ENCODE measurements around the gene TMEM132A. TPM values are rescaled to one million over a fixed set of nuclear protein-coding genes. Genes with fewer than 3 reads are reported as not detected.
A peak's percentile ranks its signal among the peaks of the same experiment; 100 is the strongest.
"Not testable (repeated sequence)": the region's sequence is repeated elsewhere in the genome, so short reads cannot be mapped to it uniquely, and the experiment has no call there.

TMEM132A gene
- total RNA-seq, 1 donor from 2014 or later: 287 TPM

DNA sequence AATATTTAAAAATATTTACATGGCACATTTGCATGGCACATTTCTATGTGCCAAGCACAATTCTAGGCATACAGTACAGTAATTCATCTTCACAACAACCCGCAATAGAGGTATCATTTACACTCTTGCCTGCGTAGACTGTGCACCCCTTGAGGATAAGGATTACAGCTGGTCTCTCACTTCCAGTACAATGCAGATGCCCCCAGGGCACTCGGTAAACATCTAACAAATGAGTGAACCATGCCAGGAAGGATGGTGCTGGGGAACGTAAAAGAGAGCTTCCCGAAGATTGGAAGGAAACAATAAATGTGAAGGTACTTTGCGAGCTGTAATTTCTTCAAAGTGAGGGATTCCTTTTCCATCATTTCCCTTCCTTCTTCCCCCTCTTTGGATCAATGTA, 19.2 kb upstream of the TMEM132A start:
- no peak for DNase-seq (ENCODE audit: low read depth)
- TF ChIP-seq, protein P1, sequence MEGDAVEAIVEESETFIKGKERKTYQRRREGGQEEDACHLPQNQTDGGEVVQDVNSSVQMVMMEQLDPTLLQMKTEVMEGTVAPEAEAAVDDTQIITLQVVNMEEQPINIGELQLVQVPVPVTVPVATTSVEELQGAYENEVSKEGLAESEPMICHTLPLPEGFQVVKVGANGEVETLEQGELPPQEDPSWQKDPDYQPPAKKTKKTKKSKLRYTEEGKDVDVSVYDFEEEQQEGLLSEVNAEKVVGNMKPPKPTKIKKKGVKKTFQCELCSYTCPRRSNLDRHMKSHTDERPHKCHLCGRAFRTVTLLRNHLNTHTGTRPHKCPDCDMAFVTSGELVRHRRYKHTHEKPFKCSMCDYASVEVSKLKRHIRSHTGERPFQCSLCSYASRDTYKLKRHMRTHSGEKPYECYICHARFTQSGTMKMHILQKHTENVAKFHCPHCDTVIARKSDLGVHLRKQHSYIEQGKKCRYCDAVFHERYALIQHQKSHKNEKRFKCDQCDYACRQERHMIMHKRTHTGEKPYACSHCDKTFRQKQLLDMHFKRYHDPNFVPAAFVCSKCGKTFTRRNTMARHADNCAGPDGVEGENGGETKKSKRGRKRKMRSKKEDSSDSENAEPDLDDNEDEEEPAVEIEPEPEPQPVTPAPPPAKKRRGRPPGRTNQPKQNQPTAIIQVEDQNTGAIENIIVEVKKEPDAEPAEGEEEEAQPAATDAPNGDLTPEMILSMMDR (conservative IDR thresholded peaks at IDR 0.05; ENCODE audit: low read depth, low read length): no peak
- peak overlapping the region; percentile 66 for H3K4me3 ChIP-seq (ENCODE audit: low read depth, low read length)

DNA sequence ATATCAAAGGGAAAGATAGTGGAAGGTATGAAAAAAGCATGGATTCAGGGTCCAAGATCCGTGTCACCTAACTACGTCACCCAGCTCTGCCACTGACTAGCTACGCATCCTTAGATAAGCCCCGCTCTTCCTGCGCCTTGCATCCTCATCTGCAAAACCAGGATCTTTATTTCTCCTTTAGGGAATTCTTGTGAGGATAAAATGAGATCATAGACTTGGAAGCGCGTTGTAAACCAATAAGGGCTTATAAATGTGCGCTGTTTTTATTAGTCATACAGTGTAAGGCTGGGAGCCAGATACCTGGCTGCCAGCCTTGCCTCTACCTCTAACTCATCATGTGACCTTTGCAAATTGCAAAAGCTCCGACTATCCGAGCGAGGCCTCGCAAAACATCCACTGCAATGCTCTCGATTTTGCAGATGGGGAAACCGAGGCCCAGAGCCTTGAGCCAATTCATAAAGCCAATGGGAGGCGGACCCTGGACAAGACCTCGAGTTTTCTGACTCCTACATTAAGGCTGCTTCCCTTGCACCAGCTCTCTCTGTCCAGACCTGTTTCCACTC, 18.6 kb upstream of the TMEM132A start:
- TF ChIP-seq, protein P1 (conservative IDR thresholded peaks at IDR 0.05; ENCODE audit: low read depth, low read length): no peak
- DNase-seq (ENCODE audit: low read depth): no peak
- peak overlapping the region; percentile 66 for H3K4me3 ChIP-seq (ENCODE audit: low read depth, low read length)

DNA sequence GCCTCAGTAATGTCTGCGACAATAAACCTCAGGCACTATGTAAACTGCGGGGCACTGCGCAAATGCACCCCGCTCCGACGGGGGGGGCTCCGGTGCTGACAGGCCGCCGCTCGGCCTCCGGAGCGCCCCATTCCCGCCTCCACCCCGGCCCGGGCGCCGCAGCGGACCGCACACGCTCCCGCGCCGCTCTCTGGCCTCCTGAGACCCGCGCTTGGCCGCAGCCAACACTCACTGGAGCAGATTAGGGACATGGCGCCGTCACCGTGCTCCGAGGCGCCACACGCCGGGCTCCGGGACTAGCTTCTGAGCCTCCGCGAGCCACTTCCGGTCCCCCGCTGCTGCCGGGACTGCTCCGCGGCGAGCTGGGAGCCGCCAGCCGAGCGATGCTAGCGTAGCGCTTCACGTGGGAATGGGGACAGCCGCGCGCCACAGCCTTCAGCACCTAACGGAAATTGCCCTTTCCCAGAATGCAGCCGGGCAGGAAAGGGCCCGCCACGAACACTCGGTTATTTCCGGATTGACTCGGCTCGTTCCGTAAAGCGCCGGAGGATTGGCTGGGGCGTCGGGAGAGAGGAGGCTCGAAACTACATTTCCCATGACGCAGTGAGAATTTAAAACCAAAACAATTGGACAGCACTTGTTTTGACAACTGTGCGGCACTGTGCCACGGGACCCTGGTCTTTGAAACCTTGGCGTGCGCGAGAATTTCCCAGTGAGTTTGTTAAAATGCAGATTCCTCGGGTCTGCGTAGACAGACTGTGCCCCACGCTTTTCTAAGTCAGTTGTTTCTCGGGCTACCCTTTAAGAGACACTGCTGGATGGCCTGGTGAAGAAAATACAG, 17.9 kb upstream of the TMEM132A start, which contains the start of gene PRPF19:
Gene PRPF19, minus strand, starts transcription at position 454 of the 841 bp plus-strand sequence. Its CDS starts 203 bp downstream, at position 251.
- peak within 1 kb of the TSS; percentile 66 for H3K4me3 ChIP-seq (ENCODE audit: low read depth, low read length)
- peak; percentile 85 for DNase-seq (ENCODE audit: low read depth)

DNA sequence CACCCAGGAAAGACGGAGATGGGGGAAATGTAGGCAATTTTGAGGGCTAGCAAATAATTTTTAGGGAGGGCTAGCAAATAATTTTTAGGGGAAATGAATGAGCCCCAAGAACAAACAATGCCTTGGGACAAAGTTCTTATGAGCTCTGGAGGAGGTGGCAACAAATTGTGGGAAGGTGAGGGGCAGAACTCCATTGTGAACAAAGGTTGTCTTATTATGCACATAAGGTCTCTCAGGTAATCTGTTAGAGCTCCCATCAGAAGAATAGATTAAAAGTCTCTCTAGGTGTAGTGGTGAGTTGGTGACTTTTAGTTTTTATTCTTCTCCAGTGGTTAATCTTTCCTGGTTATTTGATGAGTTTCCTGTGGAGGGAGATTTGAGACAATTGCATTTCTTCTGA, 15.5 kb upstream of the TMEM132A start:
- no peak for DNase-seq (ENCODE audit: low read depth)
- H3K4me3 ChIP-seq (ENCODE audit: low read depth, low read length): no peak overlapping the region
- TF ChIP-seq, protein P1 (conservative IDR thresholded peaks at IDR 0.05; ENCODE audit: low read depth, low read length): no peak

More for the DNA sequence above, 17.9 kb upstream of the TMEM132A start, which contains the start of gene PRPF19:
- TF ChIP-seq, protein P1 (conservative IDR thresholded peaks at IDR 0.05; ENCODE audit: low read depth, low read length): no peak

DNA sequence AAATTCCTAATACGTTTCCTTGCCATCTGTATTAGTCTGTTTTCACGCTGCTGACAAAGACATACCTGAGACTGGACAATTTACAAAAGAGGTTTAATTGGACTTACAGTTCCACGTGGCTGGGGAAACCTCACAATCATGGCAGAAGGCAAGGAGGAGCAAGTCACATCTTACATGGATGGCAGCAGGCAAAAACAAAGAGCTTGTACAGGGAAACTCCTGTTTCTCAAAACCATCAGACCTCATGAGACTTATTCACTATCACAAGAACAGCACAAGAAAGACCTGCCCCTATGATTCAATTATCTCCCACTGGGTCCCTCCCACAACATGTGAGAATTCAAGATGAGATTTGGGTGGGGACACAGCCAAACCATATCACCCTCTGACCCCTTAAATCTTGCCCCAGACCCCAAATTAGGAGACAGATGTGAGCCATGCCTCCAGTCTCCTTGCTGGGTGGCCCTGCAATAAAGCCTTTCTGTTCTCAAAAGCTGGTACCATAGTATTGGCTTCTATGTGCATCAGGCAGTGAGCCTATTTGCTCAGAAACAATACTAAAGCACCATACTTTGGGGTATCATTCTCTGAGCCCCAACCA, 14.5 kb upstream of the TMEM132A start:
- DNase-seq (ENCODE audit: low read depth); H3K4me3 ChIP-seq (ENCODE audit: low read depth, low read length): not testable (repeated sequence)

DNA sequence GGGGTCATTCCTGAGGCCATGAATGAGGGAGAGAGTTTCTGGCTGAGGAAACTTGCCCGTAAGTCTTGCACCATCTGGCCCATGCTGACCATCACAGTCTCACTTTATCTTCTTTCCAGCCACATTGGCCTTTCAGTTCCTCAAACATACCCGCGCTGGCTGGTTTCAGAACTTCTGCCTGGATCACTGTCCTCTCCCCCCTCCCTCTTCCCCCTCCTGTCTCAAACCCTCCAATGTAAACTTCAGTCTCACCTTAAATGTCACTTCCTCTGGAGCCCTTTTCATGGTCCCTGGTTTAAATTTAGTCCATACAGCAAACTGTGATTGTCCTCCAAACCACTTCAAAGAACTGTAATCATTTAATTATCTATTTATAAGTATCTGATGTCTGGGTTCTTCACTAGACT, 14.0 kb upstream of the TMEM132A start:
- H3K4me3 ChIP-seq (ENCODE audit: low read depth, low read length): no peak overlapping the region
- DNase-seq (ENCODE audit: low read depth): no peak
- TF ChIP-seq, protein P1 (conservative IDR thresholded peaks at IDR 0.05; ENCODE audit: low read depth, low read length): no peak

DNA sequence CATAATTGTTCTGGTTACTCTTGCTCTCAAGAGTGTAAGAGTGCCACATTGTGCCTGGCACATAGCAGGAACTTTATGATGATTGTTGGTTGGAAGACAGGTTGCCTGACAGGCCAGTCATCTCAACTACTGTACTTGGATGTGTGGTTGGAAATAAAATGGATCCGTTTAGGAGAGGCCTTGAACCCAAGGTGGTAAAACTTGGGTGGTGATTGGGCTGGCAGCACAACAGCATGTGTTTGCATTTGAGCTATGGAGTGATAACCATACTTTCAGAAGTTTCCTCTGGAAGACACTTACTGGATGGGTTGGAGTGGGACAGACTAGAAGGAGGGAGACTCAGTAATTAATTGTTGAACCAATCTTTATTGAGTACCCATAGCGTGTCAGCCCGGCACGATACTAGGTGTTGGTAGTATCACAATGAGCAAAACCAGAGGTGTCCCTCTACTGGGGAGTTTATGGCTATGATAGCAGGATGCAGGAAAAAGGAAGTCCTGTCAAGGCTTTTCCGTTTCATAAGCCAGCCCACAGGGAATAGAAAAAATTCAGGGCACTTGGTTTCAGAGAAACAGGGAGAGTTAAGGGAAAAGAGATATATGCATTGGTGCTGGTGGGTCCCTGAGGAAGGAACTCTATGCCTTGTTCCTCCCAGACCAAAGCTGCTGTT, 13.4 kb upstream of the TMEM132A start:
- TF ChIP-seq, protein P1 (conservative IDR thresholded peaks at IDR 0.05; ENCODE audit: low read depth, low read length): no peak
- no peak for DNase-seq (ENCODE audit: low read depth)
- H3K4me3 ChIP-seq (ENCODE audit: low read depth, low read length): no peak overlapping the region

Measured in epithelial cell of proximal tubule (primary cell).